Panc1 (cell line): Measurements from ENCODE around the gene GRM4. TPM values are rescaled to one million over a fixed set of nuclear protein-coding genes. Genes with fewer than 3 reads are reported as not detected.

Experiments used
- ATAC-seq: fragments of 200-7000 bp; cut with Tn5 transposase; 2 replicates; pipeline ENCODE4 v1.9.1; 2020; ENCODE audit warnings: mild to moderate bottlenecking, moderate library complexity
- BruUV-seq: library from RNA; stranded (reverse); fragments of 400-500 nt; replicated peaks from 2 replicates; lab custom pipeline; 2021; lab: Mats Ljungman, UMichigan
- CTCF ChIA-PET: fragments of 300-600 bp; sonication (Branson Sonifier 250); formaldehyde crosslinking; loops from one replicate; lab custom pipeline; 2022; ENCODE audit warnings: antibody characterized with exemption; lab: Charles Lee
- POLR2A ChIA-PET: fragments of 300-600 bp; sonication (Branson Sonifier 250); formaldehyde crosslinking; loops from one replicate; lab custom pipeline; 2022; ENCODE audit warnings: antibody characterized with exemption; lab: Charles Lee
- DNase-seq: peaks from one replicate; pipeline ENCODE4 v3.0.0-alpha.2; 2010; ENCODE audit warnings: low read depth, low spot score
- H3K27ac ChIP-seq: 2 replicates; pipeline ENCODE4 v1.5.1; 2011; ENCODE audit warnings: mild to moderate bottlenecking, low read length, inconsistent platforms
- H3K27me3 ChIP-seq: fragments of 200-500 bp; sonication (Bioruptor generic); 2 replicates; pipeline ENCODE4 v1.6.0; 2014; ENCODE audit warnings: low read length, inconsistent platforms; ENCODE audit not compliant: control insufficient read depth, insufficient read depth
- H3K36me3 ChIP-seq: fragments of 200-500 bp; sonication (Bioruptor generic); 2 replicates; pipeline ENCODE4 v1.5.1; 2014; ENCODE audit warnings: inconsistent platforms, mild to moderate bottlenecking, low read length, moderate library complexity; ENCODE audit not compliant: control insufficient read depth, insufficient read depth
- H3K4me1 ChIP-seq: 2 replicates; pipeline ENCODE4 v1.5.1; 2011; ENCODE audit warnings: inconsistent platforms, mild to moderate bottlenecking, low read length, moderate library complexity; ENCODE audit not compliant: control insufficient read depth, insufficient read depth
- H3K4me3 ChIP-seq, 2 experiments: 2 replicates each; pipeline ENCODE4 v1.5.1; 2011 to 2012; ENCODE audit warnings: low read depth in 2 of 2, low read length in 2 of 2, mild to moderate bottlenecking in 2 of 2, inconsistent platforms in 1 of 2, moderate library complexity in 1 of 2
- H3K9me3 ChIP-seq: fragments of 200-500 bp; sonication (Bioruptor generic); 2 replicates; pipeline ENCODE4 v1.5.1; 2014; ENCODE audit warnings: low read depth, mild to moderate bottlenecking, inconsistent platforms, low read length, moderate library complexity; ENCODE audit not compliant: control insufficient read depth, insufficient read depth
- CTCF ChIP-seq: fragments of 450-650 bp; IDR thresholded peaks from 2 replicates; pipeline ENCODE4 v1.5.1; 2017; ENCODE audit warnings: mild to moderate bottlenecking
- POLR2AphosphoS5 ChIP-seq: IDR thresholded peaks from 2 replicates; pipeline ENCODE4 v1.6.1; 2012; ENCODE audit warnings: mild to moderate bottlenecking, low read depth, low read length, moderate library complexity
- REST ChIP-seq, 2 experiments: IDR thresholded peaks; 2 replicates each; pipeline ENCODE4 v1.6.1; 2011 to 2012; ENCODE audit warnings: low read depth in 2 of 2, control low read depth in 1 of 2, low read length in 1 of 2, mild to moderate bottlenecking in 1 of 2, moderate library complexity in 1 of 2; ENCODE audit not compliant: insufficient read depth in 1 of 2
- SIN3A ChIP-seq: IDR thresholded peaks from 2 replicates; pipeline ENCODE4 v1.6.1; 2012; ENCODE audit warnings: low read depth, mild to moderate bottlenecking, low read length, moderate library complexity, borderline replicate concordance; ENCODE audit not compliant: insufficient read depth
- TCF7L2 ChIP-seq: IDR thresholded peaks from 2 replicates; pipeline ENCODE4 v1.6.1; 2011; ENCODE audit warnings: mild to moderate bottlenecking, low read depth, low read length, inconsistent platforms
- in situ Hi-C: cut with HindIII; loops from 2 replicates; pipeline ENCODE4 v1.10.0; 2016; ENCODE audit warnings: low sequenced_read_pairs, low pct_unique_long_range_greater_than_20kb
- intact Hi-C: fragments of 100-400 bp; cut with micrococcal nuclease; formaldehyde crosslinking; loops from one replicate; pipeline ENCODE4 v1.10.0; 2022; ENCODE audit not compliant: unreplicated experiment
- total RNA-seq: library from RNA; stranded (reverse); gene quantifications from one replicate; pipeline ENCODE4 v1.2.1, GENCODE V29; 2021; ENCODE audit not compliant: unreplicated experiment

Gene GRM4
- total RNA-seq, 1 experiment from 2014 or later, result 1.3 TPM

GRCh38 chr6:33985313-33985751 lies 160.6 kb downstream of the GRM4 start:
- H3K27me3 ChIP-seq, result no peaks in the 10 kb centered on the region
- no peaks in the 10 kb centered on the region for H3K36me3 ChIP-seq
- no TSS peak for BruUV-seq
- H3K9me3 ChIP-seq, result no peaks in the 10 kb centered on the region
- no peak overlapping the region for H3K4me3 ChIP-seq
- peaks cover 26% of the 10 kb centered on the region for H3K4me1 ChIP-seq
- in situ Hi-C loops, result no loop called here
- intact Hi-C loops, result no loop called here
- no peak overlapping the region for H3K27ac ChIP-seq
- ChIA-PET POLR2A (no interaction called here), CTCF (no interaction called here)
- DNase-seq (no peak), ATAC-seq (no peak)
- TF ChIP-seq SIN3A (no peak), TCF7L2 (no peak), POLR2AphosphoS5 (no peak), REST (IDR thresholded peaks at IDR 0.05; ENCODE audit: insufficient read depth in 1 of 2, low read depth in 2 of 2, low read length in 1 of 2) (no peak)

- no peaks in the 10 kb centered on the region for H3K36me3 ChIP-seq
- DNase-seq (no peak), ATAC-seq (no peak)
- in situ Hi-C loops, result no loop called here
- H3K27ac ChIP-seq, result no peak overlapping the region
- ChIA-PET POLR2A (no interaction called here), CTCF (no interaction called here)
- no peak for TF ChIP-seq POLR2AphosphoS5
- TF ChIP-seq CTCF, result no peak
- TF ChIP-seq REST (IDR thresholded peaks at IDR 0.05; ENCODE audit: insufficient read depth in 1 of 2, low read depth in 2 of 2, low read length in 1 of 2), result no peak
- no peak for TF ChIP-seq TCF7L2
- no peak for TF ChIP-seq SIN3A
- H3K9me3 ChIP-seq, result no peaks in the 10 kb centered on the region
- no peaks in the 10 kb centered on the region for H3K27me3 ChIP-seq
- no TSS peak for BruUV-seq
- no peak overlapping the region for H3K4me3 ChIP-seq
- H3K4me1 ChIP-seq, result peaks cover 26% of the 10 kb centered on the region
- intact Hi-C loops, result no loop called here
Observed at GRCh38 chr6:33984466-33985312, 161.2 kb downstream of the GRM4 start.
